ENCODE results near the gene LDHAL6A. TPM values are rescaled to one million over a fixed set of nuclear protein-coding genes. Genes with fewer than 3 reads are reported as not detected.

Gene LDHAL6A
- total RNA-seq, 1 donor from 2014 or later, result not detected

GRCh38 chr11:18492888-18493287 lies 37.2 kb downstream of the LDHAL6A start:
- H3K4me1 Mint-ChIP-seq, result peaks cover 14% of the 10 kb centered on the region

DNA sequence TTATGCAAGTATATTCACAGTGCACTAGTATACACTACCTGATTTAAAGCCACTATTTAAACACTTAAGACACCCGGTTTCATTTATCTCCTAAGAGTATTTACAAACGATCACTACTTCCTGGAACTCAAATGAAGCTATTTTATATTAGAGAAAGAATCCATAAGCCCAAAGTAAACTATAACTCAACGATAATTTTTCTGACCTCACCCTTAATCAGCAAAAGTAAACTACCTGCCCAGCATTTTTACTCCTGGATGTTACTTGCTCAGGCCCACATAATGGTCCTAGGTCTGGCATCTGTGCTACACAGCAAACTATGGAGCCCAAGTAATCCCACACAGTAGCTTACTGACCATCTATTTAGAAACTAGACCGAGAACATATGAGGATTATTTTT lies 37.7 kb downstream of the LDHAL6A start:
- no peak for ATAC-seq (ENCODE audit: low read depth)
- CTCF ChIA-PET, result no interaction called here
- Mint-ChIP-seq H3K36me3 (ENCODE audit: low read depth) (peaks cover 80% of the 10 kb centered on the region), H3K27me3 (no peaks in the 10 kb centered on the region), H3K9me3 (no peaks in the 10 kb centered on the region), H3K4me3 (no peak overlapping the region), H3K4me1 (peaks cover 14% of the 10 kb centered on the region), H3K27ac (no peak overlapping the region)
- no peak for DNase-seq
- intact Hi-C loops (cut with micrococcal nuclease), result loop anchor here (10.0 kb wide), 1 partner anchor 169 kb away; the partner anchor contains the start of genes GTF2H1 and HPS5
- TF ChIP-seq, protein P1, sequence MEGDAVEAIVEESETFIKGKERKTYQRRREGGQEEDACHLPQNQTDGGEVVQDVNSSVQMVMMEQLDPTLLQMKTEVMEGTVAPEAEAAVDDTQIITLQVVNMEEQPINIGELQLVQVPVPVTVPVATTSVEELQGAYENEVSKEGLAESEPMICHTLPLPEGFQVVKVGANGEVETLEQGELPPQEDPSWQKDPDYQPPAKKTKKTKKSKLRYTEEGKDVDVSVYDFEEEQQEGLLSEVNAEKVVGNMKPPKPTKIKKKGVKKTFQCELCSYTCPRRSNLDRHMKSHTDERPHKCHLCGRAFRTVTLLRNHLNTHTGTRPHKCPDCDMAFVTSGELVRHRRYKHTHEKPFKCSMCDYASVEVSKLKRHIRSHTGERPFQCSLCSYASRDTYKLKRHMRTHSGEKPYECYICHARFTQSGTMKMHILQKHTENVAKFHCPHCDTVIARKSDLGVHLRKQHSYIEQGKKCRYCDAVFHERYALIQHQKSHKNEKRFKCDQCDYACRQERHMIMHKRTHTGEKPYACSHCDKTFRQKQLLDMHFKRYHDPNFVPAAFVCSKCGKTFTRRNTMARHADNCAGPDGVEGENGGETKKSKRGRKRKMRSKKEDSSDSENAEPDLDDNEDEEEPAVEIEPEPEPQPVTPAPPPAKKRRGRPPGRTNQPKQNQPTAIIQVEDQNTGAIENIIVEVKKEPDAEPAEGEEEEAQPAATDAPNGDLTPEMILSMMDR (IDR thresholded peaks at IDR 0.05), result no peak
- POLR2A ChIA-PET, result no interaction called here

More at GRCh38 chr11:18492888-18493287, 37.2 kb downstream of the LDHAL6A start:
- H3K4me3 Mint-ChIP-seq, result no peak overlapping the region
- ATAC-seq (ENCODE audit: low read depth) (no peak), DNase-seq (no peak)
- intact Hi-C loops (cut with micrococcal nuclease), result loop anchor here (10.0 kb wide), 1 partner anchor 168 kb away; the partner anchor contains the start of genes GTF2H1 and HPS5
- TF ChIP-seq, protein P1 (IDR thresholded peaks at IDR 0.05), result no peak
- no peaks in the 10 kb centered on the region for H3K9me3 Mint-ChIP-seq
- ChIA-PET POLR2A (no interaction called here), CTCF (no interaction called here)
- H3K27me3 Mint-ChIP-seq, result no peaks in the 10 kb centered on the region
- peaks cover 80% of the 10 kb centered on the region for H3K36me3 Mint-ChIP-seq (ENCODE audit: low read depth)
- no peak overlapping the region for H3K27ac Mint-ChIP-seq

DNA sequence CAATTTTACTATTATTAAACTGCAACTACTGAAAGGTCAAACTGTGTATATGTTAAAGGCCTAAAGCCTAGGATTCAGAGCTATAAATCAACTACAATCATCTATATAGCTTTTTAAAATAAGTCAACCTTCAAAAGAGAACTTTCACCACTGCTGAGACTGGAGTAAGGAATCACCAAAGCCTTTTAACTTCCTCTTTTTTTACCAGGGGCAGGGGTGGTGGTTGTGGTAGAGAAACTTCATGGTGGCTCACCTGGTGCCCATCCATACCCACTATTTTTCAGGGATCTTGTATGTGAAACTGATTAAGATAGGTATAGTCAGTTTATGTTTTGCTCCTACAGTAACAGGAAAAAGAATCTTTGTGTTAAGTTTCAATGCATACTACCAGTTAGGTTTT lies 39.6 kb downstream of the LDHAL6A start:
- no peaks in the 10 kb centered on the region for H3K9me3 Mint-ChIP-seq
- peak overlapping the region; percentile 70 for H3K27ac Mint-ChIP-seq
- no peak overlapping the region for H3K4me3 Mint-ChIP-seq
- TF ChIP-seq, protein P1 (IDR thresholded peaks at IDR 0.05), result no peak
- POLR2A ChIA-PET, result interaction anchor here (1.2 kb wide), 1 partner anchor 31 kb away, joined by 4 read pairs; the partner anchor contains the start of gene TSG101
- intact Hi-C loops (cut with micrococcal nuclease), result loop anchor here (10.0 kb wide), 1 partner anchor 170 kb away; the partner anchor contains the start of genes GTF2H1 and HPS5
- peak; percentile 56 for ATAC-seq (ENCODE audit: low read depth)
- no peaks in the 10 kb centered on the region for H3K27me3 Mint-ChIP-seq
- DNase-seq, result no peak
- H3K4me1 Mint-ChIP-seq, result peaks cover 14% of the 10 kb centered on the region
- CTCF ChIA-PET, result interaction anchor here (1.1 kb wide), 1 partner anchor 251 kb away, joined by 3 read pairs; no protein-coding TSS in a partner anchor
- peaks cover 76% of the 10 kb centered on the region for H3K36me3 Mint-ChIP-seq (ENCODE audit: low read depth)

DNA sequence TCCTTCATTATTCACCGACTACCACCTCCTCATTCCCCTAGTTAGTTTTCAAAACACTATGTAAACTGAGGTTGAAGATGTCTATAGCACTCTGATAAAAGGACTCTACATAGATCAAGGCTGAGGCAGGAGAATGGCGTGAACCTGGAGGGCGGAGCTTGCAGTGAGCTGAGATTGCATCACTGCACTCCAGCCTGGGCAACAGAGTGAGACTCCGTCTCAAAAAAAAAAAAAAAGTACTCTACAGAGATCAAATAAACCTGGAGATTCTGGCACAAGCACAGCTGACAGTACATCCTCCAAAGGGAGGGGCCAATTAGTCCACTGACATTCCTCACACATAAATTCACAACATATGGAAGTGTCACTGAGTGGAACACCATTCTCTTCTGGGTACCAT lies 40.0 kb downstream of the LDHAL6A start:
- ATAC-seq (ENCODE audit: low read depth) (no peak), DNase-seq (no peak)
- TF ChIP-seq, protein P1 (IDR thresholded peaks at IDR 0.05), result no peak
- Mint-ChIP-seq H3K27me3 (no peaks in the 10 kb centered on the region), H3K4me1 (peaks cover 14% of the 10 kb centered on the region), H3K27ac (peak overlapping the region; percentile 70), H3K4me3 (no peak overlapping the region), H3K9me3 (no peaks in the 10 kb centered on the region), H3K36me3 (ENCODE audit: low read depth) (peaks cover 76% of the 10 kb centered on the region)
- intact Hi-C loops (cut with micrococcal nuclease), result loop anchor here (10.0 kb wide), 1 partner anchor 171 kb away; the partner anchor contains the start of genes GTF2H1 and HPS5
- ChIA-PET POLR2A (interaction anchor here (1.2 kb wide), 1 partner anchor 31 kb away, joined by 4 read pairs; the partner anchor contains the start of gene TSG101), CTCF (no interaction called here)

- H3K4me1 Mint-ChIP-seq, result peaks cover 12% of the 10 kb centered on the region
- H3K27ac Mint-ChIP-seq, result peak overlapping the region; percentile 51
- ChIA-PET CTCF (no interaction called here), POLR2A (no interaction called here)
- H3K27me3 Mint-ChIP-seq, result no peaks in the 10 kb centered on the region
- no peaks in the 10 kb centered on the region for H3K9me3 Mint-ChIP-seq
- intact Hi-C loops (cut with micrococcal nuclease), result loop anchor here (10.0 kb wide), 1 partner anchor 173 kb away; the partner anchor contains the start of genes GTF2H1 and HPS5
- peaks cover 82% of the 10 kb centered on the region for H3K36me3 Mint-ChIP-seq (ENCODE audit: low read depth)
- no peak for DNase-seq
- ATAC-seq (ENCODE audit: low read depth), result no peak
- no peak overlapping the region for H3K4me3 Mint-ChIP-seq
- TF ChIP-seq, protein P1 (IDR thresholded peaks at IDR 0.05), result no peak
These were observed 42.4 kb downstream of the LDHAL6A start for GRCh38 chr11:18498039-18498438.
